RWPE2 (cell line): ENCODE data around the gene ABTB2.

Experiments used
- ATAC-seq: fragments of 200-7000 bp; cut with Tn5 transposase; 3 replicates; pipeline ENCODE4 v1.9.1; 2021; ENCODE audit warnings: low read depth
- DNase-seq: peaks from one replicate; pipeline ENCODE4 v3.0.0-alpha.2; 2020; ENCODE audit warnings: low spot score
- H3K27ac ChIP-seq: fragments of 450-650 bp; 2 replicates; pipeline ENCODE4 v1.5.1; 2017; ENCODE audit warnings: mild to moderate bottlenecking; ENCODE audit not compliant: poor library complexity, severe bottlenecking
- H3K27me3 ChIP-seq: fragments of 250-450 bp; sonication (Bioruptor Pico); 2 replicates; pipeline ENCODE4 v1.5.1; 2021; ENCODE audit warnings: mild to moderate bottlenecking, moderate library complexity; ENCODE audit not compliant: insufficient read depth, poor library complexity, severe bottlenecking
- H3K36me3 ChIP-seq: fragments of 250-450 bp; sonication (Bioruptor Pico); 2 replicates; pipeline ENCODE4 v1.5.1; 2020; ENCODE audit warnings: low read depth, mild to moderate bottlenecking, moderate library complexity
- H3K4me1 ChIP-seq: fragments of 250-450 bp; sonication (Bioruptor Pico); 2 replicates; pipeline ENCODE4 v1.5.1; 2021; ENCODE audit warnings: mild to moderate bottlenecking, moderate library complexity; ENCODE audit not compliant: insufficient read depth, poor library complexity, severe bottlenecking
- H3K4me3 ChIP-seq: fragments of 250-450 bp; sonication (Bioruptor Pico); 2 replicates; pipeline ENCODE4 v1.5.1; 2021; ENCODE audit warnings: mild to moderate bottlenecking, moderate library complexity; ENCODE audit not compliant: severe bottlenecking
- H3K9me3 ChIP-seq: fragments of 250-450 bp; sonication (Bioruptor Pico); 2 replicates; pipeline ENCODE4 v1.5.1; 2021; ENCODE audit warnings: mild to moderate bottlenecking, moderate library complexity; ENCODE audit not compliant: severe bottlenecking
- TF ChIP-seq, protein P1 (sequence below): fragments of 450-650 bp; IDR thresholded peaks from one replicate; pipeline ENCODE4 v1.5.1; 2017; ENCODE audit warnings: mild to moderate bottlenecking, moderate library complexity; ENCODE audit not compliant: poor library complexity, severe bottlenecking

Gene ABTB2

DNA sequence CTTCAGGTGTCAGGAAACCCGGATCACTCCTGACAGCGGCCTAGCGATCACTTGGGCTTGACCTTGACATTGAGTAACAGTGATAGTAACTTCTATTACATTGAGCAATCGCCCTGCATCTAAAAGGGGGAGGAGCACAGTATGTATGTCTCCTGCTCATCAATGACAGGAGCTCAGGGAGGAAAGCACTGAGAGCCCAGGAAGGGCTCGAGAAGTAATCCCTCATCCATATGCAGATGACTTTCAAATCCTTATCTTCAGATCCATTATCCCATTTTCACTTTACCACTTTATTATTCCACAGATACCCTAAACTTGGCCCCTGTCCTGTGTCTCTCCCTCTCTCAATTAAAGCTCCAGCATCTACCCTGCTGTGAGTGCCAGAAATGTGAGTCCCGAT lies 47.8 kb downstream of the ABTB2 start:
- TF ChIP-seq, protein P1, sequence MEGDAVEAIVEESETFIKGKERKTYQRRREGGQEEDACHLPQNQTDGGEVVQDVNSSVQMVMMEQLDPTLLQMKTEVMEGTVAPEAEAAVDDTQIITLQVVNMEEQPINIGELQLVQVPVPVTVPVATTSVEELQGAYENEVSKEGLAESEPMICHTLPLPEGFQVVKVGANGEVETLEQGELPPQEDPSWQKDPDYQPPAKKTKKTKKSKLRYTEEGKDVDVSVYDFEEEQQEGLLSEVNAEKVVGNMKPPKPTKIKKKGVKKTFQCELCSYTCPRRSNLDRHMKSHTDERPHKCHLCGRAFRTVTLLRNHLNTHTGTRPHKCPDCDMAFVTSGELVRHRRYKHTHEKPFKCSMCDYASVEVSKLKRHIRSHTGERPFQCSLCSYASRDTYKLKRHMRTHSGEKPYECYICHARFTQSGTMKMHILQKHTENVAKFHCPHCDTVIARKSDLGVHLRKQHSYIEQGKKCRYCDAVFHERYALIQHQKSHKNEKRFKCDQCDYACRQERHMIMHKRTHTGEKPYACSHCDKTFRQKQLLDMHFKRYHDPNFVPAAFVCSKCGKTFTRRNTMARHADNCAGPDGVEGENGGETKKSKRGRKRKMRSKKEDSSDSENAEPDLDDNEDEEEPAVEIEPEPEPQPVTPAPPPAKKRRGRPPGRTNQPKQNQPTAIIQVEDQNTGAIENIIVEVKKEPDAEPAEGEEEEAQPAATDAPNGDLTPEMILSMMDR, result no peak
- Histone ChIP-seq H3K27me3 (no peaks in the 10 kb centered on the region), H3K9me3 (no peaks in the 10 kb centered on the region), H3K4me3 (no peak overlapping the region), H3K36me3 (no peaks in the 10 kb centered on the region), H3K4me1 (peaks cover 14% of the 10 kb centered on the region), H3K27ac (no peak overlapping the region)
- ATAC-seq (no peak), DNase-seq (no peak)

DNA sequence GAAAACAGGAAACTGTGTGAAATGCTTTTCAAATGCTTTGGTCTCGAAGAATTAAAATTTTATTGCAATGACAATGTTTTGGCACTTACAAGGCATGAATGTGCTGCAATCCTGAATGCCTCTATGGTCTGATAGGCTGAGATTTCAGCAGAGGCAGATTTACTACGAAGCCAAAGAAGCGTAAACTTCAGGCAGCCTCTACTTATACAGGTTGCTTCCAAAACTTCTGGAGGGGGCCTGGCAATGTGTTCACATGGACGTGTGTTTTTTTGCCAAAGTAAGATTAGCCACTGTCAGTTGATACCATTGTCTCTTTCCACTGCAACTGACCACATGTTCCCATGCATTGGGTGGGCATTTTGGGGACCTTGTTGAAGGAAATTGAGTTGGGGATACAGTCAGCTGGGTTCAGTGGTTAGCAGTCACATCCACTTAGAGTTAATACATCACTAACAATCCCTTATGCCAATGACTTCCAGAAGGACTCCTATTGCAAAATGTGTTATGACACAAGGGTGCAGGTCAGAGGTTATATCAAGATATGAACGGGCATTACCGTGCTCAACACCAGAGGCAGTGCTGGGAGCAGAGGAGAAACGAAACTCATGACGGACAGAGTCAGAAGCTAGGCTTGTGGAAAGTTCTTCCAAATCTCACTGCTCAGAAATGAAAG lies 48.8 kb downstream of the ABTB2 start:
- Histone ChIP-seq H3K27me3 (no peaks in the 10 kb centered on the region), H3K4me3 (no peak overlapping the region), H3K4me1 (peaks cover 14% of the 10 kb centered on the region), H3K27ac (peak overlapping the region; percentile 10), H3K36me3 (no peaks in the 10 kb centered on the region), H3K9me3 (no peaks in the 10 kb centered on the region)
- TF ChIP-seq, protein P1, result no peak
- no peak for DNase-seq
- ATAC-seq, result no peak

DNA sequence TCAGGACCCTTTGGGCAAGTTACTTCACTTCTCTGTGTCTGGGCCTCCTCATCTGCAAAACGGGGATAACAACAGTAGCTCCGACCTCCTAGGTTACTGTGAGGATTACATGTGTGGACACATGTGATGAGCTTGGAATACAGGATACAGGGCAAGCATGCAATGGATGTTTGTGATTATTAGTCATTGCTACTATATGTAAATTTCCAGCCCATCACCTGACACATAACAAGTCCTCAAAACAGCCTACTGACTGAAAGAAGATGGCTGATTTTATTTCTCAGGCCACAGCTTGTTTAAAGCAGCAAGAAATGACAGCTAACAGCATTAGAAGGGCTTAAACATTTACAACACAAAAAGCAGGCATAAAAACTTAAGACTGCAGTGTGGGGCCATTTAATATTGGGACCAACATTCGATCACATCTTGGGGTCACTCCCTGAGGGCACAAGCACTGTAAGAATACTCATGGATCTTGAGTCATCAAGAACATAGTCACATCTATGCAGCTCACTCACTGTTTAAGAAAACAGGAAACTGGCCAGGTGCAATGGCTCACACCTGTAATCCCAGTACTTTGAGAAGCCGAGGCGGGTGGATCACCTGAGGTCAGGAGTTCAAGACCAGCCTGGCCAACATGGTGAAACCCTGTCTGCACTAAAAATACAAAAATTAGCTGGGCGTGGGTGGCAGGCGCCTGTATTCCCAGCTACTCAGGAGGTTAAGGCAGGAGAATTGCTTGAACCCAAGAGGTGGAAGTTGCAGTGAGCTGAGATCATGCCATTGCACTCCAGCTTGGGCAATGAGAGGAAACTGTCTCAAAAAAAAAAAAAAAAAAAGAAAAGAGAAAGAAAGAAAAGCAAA lies 49.5 kb downstream of the ABTB2 start:
- DNase-seq (no peak), ATAC-seq (peak; percentile 90)
- H3K4me3 ChIP-seq, result no peak overlapping the region

DNA sequence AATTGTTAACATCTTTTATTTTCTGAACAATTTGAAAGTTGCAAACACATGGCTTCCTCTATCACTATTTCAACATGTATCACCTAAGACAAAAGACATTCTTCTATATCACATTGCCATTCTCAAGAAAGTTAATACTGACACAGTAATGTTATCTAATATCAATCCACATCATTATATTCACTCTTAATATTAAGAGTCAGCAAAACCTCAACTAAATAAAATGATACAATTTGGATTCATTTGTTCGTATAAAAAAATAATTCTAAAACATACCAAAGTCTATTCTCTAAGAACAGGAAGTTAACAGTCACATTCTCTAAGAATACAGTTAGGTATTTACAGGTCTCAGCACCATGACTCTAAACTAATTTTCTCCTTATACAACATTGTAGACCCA lies 52.0 kb downstream of the ABTB2 start:
- H3K27ac ChIP-seq, result no peak overlapping the region
- no peaks in the 10 kb centered on the region for H3K27me3 ChIP-seq
- no peak overlapping the region for H3K4me3 ChIP-seq
- H3K4me1 ChIP-seq, result peaks cover 25% of the 10 kb centered on the region
- DNase-seq, result no peak
- TF ChIP-seq, protein P1, result no peak
- ATAC-seq, result no peak
- H3K9me3 ChIP-seq, result no peaks in the 10 kb centered on the region
- H3K36me3 ChIP-seq, result no peaks in the 10 kb centered on the region

More for the DNA sequence above, 49.5 kb downstream of the ABTB2 start:
- TF ChIP-seq, protein P1, result no peak
- Histone ChIP-seq H3K9me3 (no peaks in the 10 kb centered on the region), H3K4me1 (peaks cover 14% of the 10 kb centered on the region), H3K27ac (peak overlapping the region; percentile 10), H3K36me3 (no peaks in the 10 kb centered on the region), H3K27me3 (no peaks in the 10 kb centered on the region)
